GM19023 (cell line): ENCODE results near the gene QPRT.
"Not testable (repeated sequence)": the region's sequence is repeated elsewhere in the genome, so short reads cannot be mapped to it uniquely, and the experiment has no call there.

ENCODE experiments used
- ATAC-seq: cut with Tn5 transposase; IDR thresholded peaks from one replicate; pipeline ENCODE4 v1.9.1; 2021; ENCODE audit warnings: mild to moderate bottlenecking, moderate library complexity; ENCODE audit not compliant: unreplicated experiment

Gene QPRT

DNA sequence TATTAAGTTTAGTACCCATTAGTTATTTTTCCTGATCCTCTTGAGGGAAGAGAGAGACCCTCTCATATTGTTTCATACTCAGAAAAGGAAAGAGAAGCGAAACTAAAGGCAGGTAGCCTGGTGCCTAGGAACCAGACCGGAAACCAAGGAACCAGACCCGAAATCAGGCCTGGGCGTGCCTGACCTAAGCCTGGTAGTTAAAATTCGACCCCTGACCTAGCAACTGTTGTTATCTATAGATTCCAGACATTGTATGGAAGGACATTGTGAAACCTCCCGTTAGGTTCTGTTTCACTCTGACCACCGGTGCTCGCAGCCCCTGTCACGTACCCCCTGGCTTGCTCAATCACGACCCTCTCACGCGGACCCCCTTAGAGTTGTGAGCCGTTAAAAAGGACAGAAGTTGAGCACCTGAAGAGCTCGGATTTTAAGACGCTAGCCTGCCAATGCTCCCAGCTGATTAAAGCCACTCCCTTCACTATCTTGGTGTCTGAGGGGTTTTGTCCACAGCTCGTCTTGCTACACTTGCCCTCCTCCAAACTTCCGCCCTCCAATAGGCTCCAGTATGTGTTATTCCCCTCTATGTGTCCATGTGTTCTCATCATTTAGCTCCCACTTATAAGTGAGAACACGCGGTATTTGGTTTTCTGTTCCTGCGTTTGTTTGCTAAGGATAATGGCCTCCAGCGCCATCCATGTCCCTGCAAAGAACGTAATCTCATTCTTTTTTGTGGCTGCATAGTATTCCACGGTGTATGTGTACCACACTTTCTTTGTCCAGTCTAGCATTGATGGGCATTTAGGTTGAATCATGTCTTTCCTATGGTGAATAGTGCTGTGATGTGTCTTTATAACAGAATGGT lies 10.7 kb downstream of the QPRT start:
- ATAC-seq: not testable (repeated sequence)

- not testable (repeated sequence) for ATAC-seq
These were observed 13.6 kb downstream of the QPRT start for GRCh38 chr16:29692606-29693005.

DNA sequence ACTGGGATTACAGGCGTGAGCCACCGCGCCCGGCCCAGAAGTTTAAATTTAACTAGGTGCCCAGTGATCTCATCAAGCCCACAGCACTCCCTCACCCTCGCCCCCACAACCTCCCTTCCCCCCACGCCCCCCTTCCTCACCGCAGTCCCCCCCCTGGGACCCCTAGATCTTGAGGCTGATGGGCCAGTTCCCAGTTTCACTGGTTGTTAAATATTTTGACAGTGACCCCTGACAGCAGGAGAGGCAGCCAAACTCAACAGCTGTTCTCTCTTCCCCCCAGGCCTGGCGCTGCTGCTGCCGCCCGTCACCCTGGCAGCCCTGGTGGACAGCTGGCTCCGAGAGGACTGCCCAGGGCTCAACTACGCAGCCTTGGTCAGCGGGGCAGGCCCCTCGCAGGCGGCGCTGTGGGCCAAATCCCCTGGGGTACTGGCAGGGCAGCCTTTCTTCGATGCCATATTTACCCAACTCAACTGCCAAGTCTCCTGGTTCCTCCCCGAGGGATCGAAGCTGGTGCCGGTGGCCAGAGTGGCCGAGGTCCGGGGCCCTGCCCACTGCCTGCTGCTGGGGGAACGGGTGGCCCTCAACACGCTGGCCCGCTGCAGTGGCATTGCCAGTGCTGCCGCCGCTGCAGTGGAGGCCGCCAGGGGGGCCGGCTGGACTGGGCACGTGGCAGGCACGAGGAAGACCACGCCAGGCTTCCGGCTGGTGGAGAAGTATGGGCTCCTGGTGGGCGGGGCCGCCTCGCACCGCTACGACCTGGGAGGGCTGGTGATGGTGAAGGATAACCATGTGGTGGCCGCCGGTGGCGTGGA lies 15.6 kb downstream of the QPRT start:
- ATAC-seq: no peak

GRCh38 chr16:29695675-29696074 lies 16.7 kb downstream of the QPRT start:
- ATAC-seq: not testable (repeated sequence)

DNA sequence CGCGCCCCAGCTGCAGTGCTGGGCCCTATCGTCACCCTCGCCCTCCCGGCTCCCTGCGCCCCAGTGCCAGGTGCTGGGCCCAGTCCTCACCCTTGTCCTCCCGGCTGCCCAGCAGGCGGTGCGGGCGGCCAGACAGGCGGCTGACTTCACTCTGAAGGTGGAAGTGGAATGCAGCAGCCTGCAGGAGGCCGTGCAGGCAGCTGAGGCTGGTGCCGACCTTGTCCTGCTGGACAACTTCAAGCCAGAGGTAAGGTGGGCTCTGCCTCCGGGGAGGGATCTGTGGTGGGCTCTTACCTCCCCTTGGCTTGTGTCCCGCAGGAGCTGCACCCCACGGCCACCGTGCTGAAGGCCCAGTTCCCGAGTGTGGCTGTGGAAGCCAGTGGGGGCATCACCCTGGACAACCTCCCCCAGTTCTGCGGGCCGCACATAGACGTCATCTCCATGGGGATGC lies 17.9 kb downstream of the QPRT start:
- ATAC-seq: no peak

- no peak for ATAC-seq
These were observed 18.4 kb downstream of the QPRT start for GRCh38 chr16:29697391-29697790.

GRCh38 chr16:29698042-29698441 lies 19.1 kb downstream of the QPRT start:
- ATAC-seq: no peak

GRCh38 chr16:29698484-29699323 lies 19.7 kb downstream of the QPRT start:
- no peak for ATAC-seq

GRCh38 chr16:29699324-29700219 lies 20.6 kb downstream of the QPRT start:
- no peak for ATAC-seq

- ATAC-seq: no peak
These were observed 21.4 kb downstream of the QPRT start for GRCh38 chr16:29700253-29700987.

- ATAC-seq: no peak
These were observed 22.2 kb downstream of the QPRT start for GRCh38 chr16:29701214-29701555.

- peak; percentile 16 for ATAC-seq
These were observed 23.3 kb downstream of the QPRT start for GRCh38 chr16:29702269-29702668.

GRCh38 chr16:29705030-29705429 lies 26.1 kb downstream of the QPRT start:
- no peak for ATAC-seq

GRCh38 chr16:29707160-29707559 lies 28.2 kb downstream of the QPRT start:
- not testable (repeated sequence) for ATAC-seq

DNA sequence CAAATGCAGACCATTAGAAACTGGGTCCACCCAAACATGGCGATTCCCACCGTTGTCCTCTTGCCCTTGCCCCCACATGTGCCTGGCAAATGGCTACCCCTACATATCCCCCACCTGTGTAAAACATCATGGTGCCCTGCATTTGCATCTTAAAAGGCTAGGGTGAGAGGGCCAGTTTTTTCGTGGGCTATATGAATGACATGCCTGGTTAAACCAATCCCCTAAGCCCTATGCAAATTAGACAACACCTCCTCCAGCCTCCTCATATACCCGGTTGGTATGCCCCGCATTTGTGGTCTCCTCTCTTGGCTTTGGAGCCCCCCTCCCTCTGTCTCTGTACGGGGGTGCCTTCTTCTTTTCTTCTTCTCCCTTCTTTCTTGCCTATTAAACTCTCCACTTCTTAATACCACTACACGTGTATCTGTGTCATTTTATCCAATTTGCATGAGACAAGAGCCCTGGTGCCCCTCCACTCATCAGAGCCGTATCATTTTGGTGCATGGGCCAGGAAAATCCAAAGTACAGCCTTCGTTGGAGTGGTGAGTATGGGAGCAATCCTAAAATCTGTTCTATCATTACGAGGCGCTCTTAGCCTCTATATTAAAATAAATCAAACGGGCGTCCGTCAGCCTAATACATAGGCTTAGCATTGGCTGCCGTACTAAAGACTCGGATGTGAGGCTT lies 30.1 kb downstream of the QPRT start:
- no peak for ATAC-seq

DNA sequence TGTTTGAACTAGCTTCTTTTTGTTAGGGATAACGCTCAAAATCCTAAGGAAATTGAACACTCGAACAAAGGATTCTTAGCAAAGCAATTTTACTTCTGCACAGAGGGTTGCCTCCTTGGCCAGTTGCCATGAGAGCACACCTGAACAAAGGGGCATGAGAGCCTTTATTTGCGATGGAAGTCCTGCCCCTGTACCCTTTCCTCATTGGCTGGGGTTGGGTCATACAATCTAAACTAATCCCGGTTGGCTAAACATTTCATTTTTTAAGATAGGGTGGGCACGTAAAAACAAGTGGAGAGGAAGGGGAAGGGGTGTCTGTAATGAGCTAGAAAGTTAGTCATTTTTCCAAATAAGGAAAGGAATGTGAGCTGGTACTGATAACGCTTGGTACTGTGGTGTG lies 30.7 kb downstream of the QPRT start:
- ATAC-seq: not testable (repeated sequence)

DNA sequence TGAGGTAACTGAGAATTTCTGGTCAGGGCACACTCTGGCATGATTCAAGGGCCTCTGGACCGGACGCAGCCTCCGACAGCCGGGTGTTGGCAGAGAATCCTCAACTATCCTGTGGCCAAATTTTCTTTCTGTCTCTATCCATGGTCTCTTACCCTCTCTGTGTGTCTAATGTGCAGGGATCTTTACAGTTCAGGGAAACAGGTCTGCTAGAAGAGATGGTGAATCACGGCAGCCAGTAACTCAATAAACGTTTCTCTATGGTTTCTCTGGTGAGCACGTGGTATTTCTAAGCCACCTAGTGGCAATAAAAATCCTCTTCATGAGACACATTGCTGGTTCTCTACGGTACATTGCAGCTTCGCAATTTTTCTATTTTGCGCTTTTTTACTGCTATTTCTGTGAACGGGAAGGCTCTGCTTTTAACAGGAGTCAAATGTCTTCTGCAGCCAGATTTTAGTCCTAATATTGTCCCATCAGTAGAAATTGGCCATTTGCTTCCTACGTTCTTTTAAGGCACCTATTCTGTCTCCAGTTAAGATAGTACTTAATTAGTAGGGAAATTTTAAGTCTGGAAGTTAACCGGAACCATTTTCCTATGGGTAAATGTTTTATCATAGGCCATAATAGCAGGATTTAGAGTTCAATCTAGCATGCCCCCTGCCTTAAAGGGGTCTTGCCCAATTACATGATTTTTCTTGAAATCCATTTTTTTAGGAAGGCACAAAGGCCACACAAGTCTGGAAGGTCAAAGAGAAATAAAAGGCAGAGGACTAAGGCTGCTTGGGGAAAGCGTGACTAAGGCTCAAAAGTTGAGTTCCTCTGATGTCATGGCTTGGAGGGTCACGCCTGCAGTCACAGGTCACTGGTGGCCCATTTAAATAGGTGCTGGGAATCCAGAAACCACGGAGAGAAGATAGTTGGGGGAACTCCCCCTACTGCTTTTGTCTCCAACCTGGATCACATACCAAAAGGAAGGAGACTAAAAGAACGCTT lies 31.5 kb downstream of the QPRT start:
- no peak for ATAC-seq

GRCh38 chr16:29712809-29713208 lies 33.8 kb downstream of the QPRT start:
- ATAC-seq: no peak
